Activated CD8-positive, alpha-beta T cell treated with anti-CD3 and anti-CD28 coated beads for 36 hours (primary cell): ENCODE data around the gene RRN3. TPM values are rescaled to one million over a fixed set of nuclear protein-coding genes. Genes with fewer than 3 reads are reported as not detected.
"Not testable (repeated sequence)": the region's sequence is repeated elsewhere in the genome, so short reads cannot be mapped to it uniquely, and the experiment has no call there.

Experiments used
- ATAC-seq: fragments of 200-7000 bp; cut with Tn5 transposase; one replicate; pipeline ENCODE4 v1.10.0; 2021; ENCODE audit warnings: mild to moderate bottlenecking, moderate library complexity
- CTCF ChIA-PET: fragments of 350-600 bp; sonication (Branson Sonifier 250); formaldehyde crosslinking; loops from one replicate; lab custom pipeline; 2021; ENCODE audit warnings: antibody characterized with exemption; lab: Charles Lee
- POLR2A ChIA-PET: fragments of 350-600 bp; sonication (Branson Sonifier 250); formaldehyde crosslinking; loops from one replicate; lab custom pipeline; 2021; ENCODE audit warnings: antibody characterized with exemption; lab: Charles Lee
- DNase-seq: peaks from one replicate; pipeline ENCODE4 v3.0.0-alpha.2; 2020
- H3K27ac Mint-ChIP-seq: one replicate; pipeline ENCODE4 v1.8.0; 2021; ENCODE audit warnings: mild to moderate bottlenecking, mixed read lengths
- H3K27me3 Mint-ChIP-seq: one replicate; pipeline ENCODE4 v1.8.0; 2021; ENCODE audit warnings: mixed read lengths
- H3K36me3 Mint-ChIP-seq: one replicate; pipeline ENCODE4 v1.8.0; 2021; ENCODE audit warnings: low read depth, mixed read lengths
- H3K4me1 Mint-ChIP-seq: one replicate; pipeline ENCODE4 v1.8.0; 2021; ENCODE audit warnings: low read depth, mixed read lengths
- H3K4me3 Mint-ChIP-seq: one replicate; pipeline ENCODE4 v1.8.0; 2021; ENCODE audit warnings: mild to moderate bottlenecking, moderate library complexity, mixed read lengths
- H3K9me3 Mint-ChIP-seq: one replicate; pipeline ENCODE4 v1.8.0; 2021; ENCODE audit warnings: mixed read lengths
- CTCF ChIP-seq: fragments of 200-600 bp; IDR thresholded peaks from one replicate; pipeline ENCODE4 v1.8.0; 2022; ENCODE audit warnings: antibody characterized with exemption, mild to moderate bottlenecking
- intact Hi-C: fragments of 100-400 bp; cut with micrococcal nuclease; formaldehyde crosslinking; loops from one replicate; pipeline ENCODE4 v1.10.0; 2022
- total RNA-seq, 2 experiments: library from RNA; stranded (reverse); gene quantifications; one replicate each; pipeline ENCODE4 v1.2.3, GENCODE V29; 2021

RRN3 gene
- total RNA-seq, 2 experiments from 2014 or later: 30.3 to 33.0 TPM

GRCh38 chr16:15054357-15055140, 39.5 kb downstream of the RRN3 start:
- H3K4me3 Mint-ChIP-seq: peak overlapping the region; percentile 82

GRCh38 chr16:15053904-15054303, 40.2 kb downstream of the RRN3 start:
- peaks cover 19% of the 10 kb centered on the region for H3K4me1 Mint-ChIP-seq
- H3K27me3 Mint-ChIP-seq: no peaks in the 10 kb centered on the region
- POLR2A ChIA-PET: no interaction called here
- H3K9me3 Mint-ChIP-seq: no peaks in the 10 kb centered on the region
- no peak for DNase-seq
- no peak overlapping the region for H3K27ac Mint-ChIP-seq
- peak overlapping the region; percentile 82 for H3K4me3 Mint-ChIP-seq
- no peak for TF ChIP-seq CTCF
- ATAC-seq: no peak
- H3K36me3 Mint-ChIP-seq: peaks cover 2% of the 10 kb centered on the region
- intact Hi-C loops: no loop called here
- CTCF ChIA-PET: no interaction called here

More at GRCh38 chr16:15054357-15055140, 39.5 kb downstream of the RRN3 start:
- Mint-ChIP-seq H3K9me3 (no peaks in the 10 kb centered on the region), H3K4me1 (peaks cover 19% of the 10 kb centered on the region), H3K27me3 (no peaks in the 10 kb centered on the region), H3K27ac (peak overlapping the region; percentile 75), H3K36me3 (peaks cover 2% of the 10 kb centered on the region)
- intact Hi-C loops: no loop called here
- DNase-seq (no peak), ATAC-seq (no peak)
- TF ChIP-seq CTCF: no peak
- ChIA-PET POLR2A (no interaction called here), CTCF (no interaction called here)

GRCh38 chr16:15052747-15053476, 41.2 kb downstream of the RRN3 start:
- DNase-seq (no peak), ATAC-seq (no peak)
- intact Hi-C loops: no loop called here
- no peaks in the 10 kb centered on the region for H3K27me3 Mint-ChIP-seq
- TF ChIP-seq CTCF: no peak
- ChIA-PET CTCF (interaction anchor here (1.0 kb wide), 1 partner anchor 18 kb away, joined by 3 read pairs; no protein-coding TSS in a partner anchor), POLR2A (no interaction called here)
- H3K4me1 Mint-ChIP-seq: peaks cover 19% of the 10 kb centered on the region
- H3K36me3 Mint-ChIP-seq: no peaks in the 10 kb centered on the region
- no peak overlapping the region for H3K27ac Mint-ChIP-seq
- H3K9me3 Mint-ChIP-seq: no peaks in the 10 kb centered on the region
- no peak overlapping the region for H3K4me3 Mint-ChIP-seq

GRCh38 chr16:15051387-15051951, 42.6 kb downstream of the RRN3 start:
- CTCF ChIA-PET: interaction anchor here (1.0 to 1.7 kb wide), 2 partner anchors 12 to 19 kb away, joined by 3 read pairs; no protein-coding TSS in a partner anchor
- H3K4me3 Mint-ChIP-seq: no peak overlapping the region
- intact Hi-C loops: no loop called here

GRCh38 chr16:15050440-15050839, 43.6 kb downstream of the RRN3 start:
- DNase-seq, H3K36me3 Mint-ChIP-seq, H3K27me3 Mint-ChIP-seq, H3K27ac Mint-ChIP-seq, ATAC-seq, H3K4me3 Mint-ChIP-seq, H3K9me3 Mint-ChIP-seq, intact Hi-C loops, POLR2A ChIA-PET: not testable (repeated sequence)
- CTCF ChIA-PET: interaction anchor here (1.7 kb wide), 1 partner anchor 18 kb away, joined by 3 read pairs; no protein-coding TSS in a partner anchor
- H3K4me1 Mint-ChIP-seq: peaks cover 17% of the 10 kb centered on the region

More at GRCh38 chr16:15051387-15051951, 42.6 kb downstream of the RRN3 start:
- Mint-ChIP-seq H3K27ac (no peak overlapping the region), H3K36me3 (peaks cover 8% of the 10 kb centered on the region), H3K27me3 (no peaks in the 10 kb centered on the region), H3K4me1 (peaks cover 14% of the 10 kb centered on the region), H3K9me3 (no peaks in the 10 kb centered on the region)
- ATAC-seq (no peak), DNase-seq (no peak)
- POLR2A ChIA-PET: no interaction called here
- no peak for TF ChIP-seq CTCF
